Embryonic facial prominence (tissue), 1 donor: ENCODE results near the gene RXRA.

Experiments used
- DNase-seq: peaks from one replicate; pipeline ENCODE4 v3.0.0-alpha.2; 2016; ENCODE audit errors: extremely low spot score

RXRA gene

GRCh38 chr9:134324359-134325095 is 1.7 kb upstream of the RXRA start:
- DNase-seq = no peak

- no peak for DNase-seq
These were observed 1.0 kb upstream of the RXRA start for GRCh38 chr9:134325096-134325812.

- DNase-seq = no peak
These were observed 708 bp downstream of the RXRA start for GRCh38 chr9:134326724-134327601.

- DNase-seq = no peak
These were observed 1.5 kb downstream of the RXRA start for GRCh38 chr9:134327671-134328231.

GRCh38 chr9:134328341-134328840 is 2.1 kb downstream of the RXRA start:
- DNase-seq = no peak

GRCh38 chr9:134328841-134329575 is 2.8 kb downstream of the RXRA start:
- DNase-seq = no peak

GRCh38 chr9:134329576-134329855 is 3.3 kb downstream of the RXRA start:
- DNase-seq = no peak

GRCh38 chr9:134329886-134330285 is 3.6 kb downstream of the RXRA start:
- no peak for DNase-seq

- DNase-seq = no peak
These were observed 4.3 kb downstream of the RXRA start for GRCh38 chr9:134330590-134330989.

- DNase-seq = no peak
These were observed 5.2 kb downstream of the RXRA start for GRCh38 chr9:134331186-134332025.

GRCh38 chr9:134332266-134332665 is 6.0 kb downstream of the RXRA start:
- DNase-seq = no peak

GRCh38 chr9:134332841-134333233 is 6.6 kb downstream of the RXRA start:
- DNase-seq = no peak

GRCh38 chr9:134333234-134333873 is 7.1 kb downstream of the RXRA start:
- no peak for DNase-seq

- DNase-seq = no peak
These were observed 7.8 kb downstream of the RXRA start for GRCh38 chr9:134333874-134334581.

- DNase-seq = no peak
These were observed 8.8 kb downstream of the RXRA start for GRCh38 chr9:134335061-134335460.

- DNase-seq = no peak
These were observed 9.4 kb downstream of the RXRA start for GRCh38 chr9:134335486-134336220.

- DNase-seq = no peak
These were observed 10.0 kb downstream of the RXRA start for GRCh38 chr9:134336228-134336627.

- no peak for DNase-seq
These were observed 10.7 kb downstream of the RXRA start for GRCh38 chr9:134336924-134337323.

GRCh38 chr9:134337469-134337868 is 11.2 kb downstream of the RXRA start:
- no peak for DNase-seq
